HG03095 (cell line): ENCODE data around the gene ZNF500.

Experiments
- ATAC-seq: cut with Tn5 transposase; IDR thresholded peaks from one replicate; pipeline ENCODE4 v1.9.1; 2021; ENCODE audit warnings: moderate library complexity; ENCODE audit not compliant: unreplicated experiment

ZNF500 gene

DNA sequence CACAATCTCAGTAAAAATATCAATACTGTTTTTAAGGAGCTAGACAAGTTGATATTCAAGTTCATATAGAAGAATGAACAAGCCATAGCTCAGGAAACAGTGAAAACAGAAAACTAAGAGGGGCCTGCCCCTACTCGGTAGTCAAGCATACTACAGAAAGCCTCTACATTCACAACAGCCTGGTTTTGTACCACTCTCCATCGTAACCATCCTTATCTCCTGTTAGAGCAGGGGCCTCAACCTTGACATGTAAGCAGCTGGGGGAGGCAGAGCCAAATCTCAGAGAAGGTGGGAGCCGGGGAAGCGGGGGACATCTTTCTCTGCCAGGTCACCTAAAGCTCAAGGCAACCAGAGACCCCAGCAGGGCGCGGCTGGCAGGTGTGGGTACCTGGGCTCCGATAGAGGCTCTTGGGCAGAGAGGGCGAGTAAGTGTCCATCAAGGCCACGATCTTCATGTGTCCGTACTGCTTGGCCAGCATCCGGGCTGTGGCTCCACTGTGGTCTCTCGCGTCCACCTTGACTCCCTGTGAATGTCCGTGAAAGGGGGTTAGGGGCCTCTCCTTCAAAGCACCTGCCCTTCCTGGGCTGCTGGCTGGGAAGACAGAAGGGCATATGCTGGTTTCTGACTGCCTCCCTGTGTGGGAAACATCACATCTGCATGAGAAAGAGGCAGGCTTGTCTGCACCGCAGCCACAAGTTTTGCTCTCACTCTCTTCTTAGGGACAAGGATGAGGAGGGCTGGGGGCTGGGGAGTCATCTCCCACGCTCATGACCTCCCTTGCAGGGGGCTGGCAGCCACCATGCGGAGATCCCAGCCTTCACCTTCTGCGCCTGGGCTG is 53.1 kb downstream of the ZNF500 start:
- no peak for ATAC-seq

GRCh38 chr16:4709481-4709880 is 57.5 kb downstream of the ZNF500 start:
- ATAC-seq, result no peak

GRCh38 chr16:4706871-4707270 is 60.1 kb downstream of the ZNF500 start:
- ATAC-seq, result no peak

DNA sequence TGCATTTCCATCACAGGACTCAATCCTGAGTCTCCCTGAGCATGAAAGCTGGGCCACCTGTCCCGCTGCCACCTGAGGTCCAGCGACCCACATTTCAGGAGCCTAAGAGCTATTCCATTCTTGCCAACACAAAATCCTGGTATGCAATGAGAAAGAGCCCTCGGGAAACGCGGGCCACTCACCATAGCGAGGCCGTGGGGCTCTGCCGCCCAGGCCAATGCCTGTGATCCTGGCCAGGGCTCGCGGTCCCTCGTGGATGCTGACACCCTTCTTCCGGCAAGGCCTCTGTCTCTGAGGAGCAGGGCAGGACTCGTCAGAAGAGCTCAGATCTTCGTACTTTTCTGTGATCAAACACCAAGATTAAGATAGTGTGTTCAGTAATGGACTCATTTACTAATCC is 62.0 kb downstream of the ZNF500 start:
- no peak for ATAC-seq

DNA sequence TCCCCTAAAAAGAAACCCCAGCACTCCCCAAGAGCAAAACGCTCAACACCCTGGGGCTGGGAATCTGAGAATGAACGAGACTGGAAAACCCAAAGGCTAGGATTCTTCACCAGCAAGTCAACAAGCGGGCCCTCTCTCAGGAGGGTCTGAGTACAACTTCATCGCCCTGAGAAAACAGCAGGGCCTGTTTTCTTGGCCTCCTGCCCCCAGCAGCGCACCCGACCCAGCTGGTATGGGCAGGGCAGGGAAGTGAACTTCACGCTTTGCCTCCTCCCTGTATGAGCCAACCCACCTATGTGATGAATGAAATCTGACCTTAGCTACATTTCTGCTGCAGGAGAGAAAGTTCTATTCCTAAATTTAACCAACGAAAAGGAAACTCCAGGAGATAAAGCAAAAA is 62.5 kb downstream of the ZNF500 start:
- no peak for ATAC-seq

GRCh38 chr16:4703906-4704305 is 63.1 kb downstream of the ZNF500 start:
- ATAC-seq, result no peak

GRCh38 chr16:4702466-4702808 is 64.5 kb downstream of the ZNF500 start:
- ATAC-seq, result no peak

DNA sequence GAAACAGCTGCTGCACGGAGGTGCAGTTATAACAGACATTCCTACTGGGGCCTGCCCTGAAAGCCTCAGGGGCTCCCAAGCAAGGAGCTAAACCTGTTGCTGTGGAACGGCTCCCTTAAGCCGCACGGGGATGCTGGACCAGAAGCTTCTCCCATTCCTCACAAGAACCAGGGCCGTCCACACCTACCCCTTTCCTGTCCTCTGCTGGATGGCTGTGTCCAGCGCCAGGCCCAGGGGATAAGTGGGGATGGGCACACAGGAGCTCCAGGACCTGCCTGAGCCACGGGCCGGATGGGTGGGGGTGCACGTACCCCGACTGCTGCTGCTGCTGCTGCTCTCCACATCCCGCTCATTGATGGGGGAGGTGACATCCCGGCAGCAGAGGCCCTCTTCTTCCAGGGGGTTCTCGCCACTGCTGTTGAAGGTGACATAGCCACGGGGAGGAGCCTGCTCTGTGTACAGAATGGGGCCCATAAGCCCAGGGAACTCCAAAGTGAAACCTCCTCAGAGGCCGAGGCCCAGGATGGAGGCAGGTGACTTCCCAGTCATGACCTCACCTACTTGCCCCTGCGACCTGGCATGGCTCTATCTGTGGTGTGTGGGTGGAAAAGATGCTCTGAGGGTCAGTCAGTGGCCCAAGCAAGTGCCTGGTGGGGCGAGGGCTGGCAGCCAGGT is 65.0 kb downstream of the ZNF500 start:
- ATAC-seq, result no peak

DNA sequence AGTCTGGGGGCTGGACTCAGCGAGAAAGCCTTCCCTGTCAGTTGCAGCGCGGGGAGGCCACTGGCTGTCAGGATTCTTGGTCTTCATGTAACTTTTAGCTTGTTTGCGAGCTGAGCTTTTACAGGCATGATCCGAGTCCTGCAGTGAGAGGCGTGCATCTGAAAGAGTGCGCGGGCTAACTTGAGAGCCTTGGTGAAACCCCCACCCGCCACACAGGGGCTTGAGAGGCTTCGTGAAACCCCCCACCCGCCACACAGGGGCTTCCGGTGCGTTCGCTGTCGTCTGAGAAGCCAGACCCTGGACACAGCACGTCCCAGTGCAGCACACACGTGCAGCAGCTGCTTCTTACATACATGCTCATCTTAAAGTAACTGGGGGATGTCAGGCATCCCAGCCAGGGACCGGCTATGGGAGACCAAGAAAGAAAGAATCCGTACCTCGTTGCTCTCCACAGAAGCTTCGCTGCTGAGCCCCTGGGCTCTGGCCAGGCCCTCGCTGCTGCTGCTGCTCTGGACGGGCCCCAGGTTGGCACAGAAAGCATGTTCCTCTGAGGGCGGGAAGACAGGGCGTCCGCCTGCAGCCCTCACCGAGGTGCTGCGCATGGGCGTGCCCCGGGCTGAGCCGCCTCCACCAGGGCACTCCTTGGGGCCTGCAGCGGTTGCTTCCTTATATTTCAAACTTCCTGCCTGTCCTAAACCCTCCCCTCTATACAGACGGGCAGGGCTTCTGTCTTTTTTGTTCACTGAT is 65.8 kb downstream of the ZNF500 start:
- ATAC-seq, result no peak

- ATAC-seq, result no peak
Measured at GRCh38 chr16:4700380-4700996, 66.5 kb downstream of the ZNF500 start.

DNA sequence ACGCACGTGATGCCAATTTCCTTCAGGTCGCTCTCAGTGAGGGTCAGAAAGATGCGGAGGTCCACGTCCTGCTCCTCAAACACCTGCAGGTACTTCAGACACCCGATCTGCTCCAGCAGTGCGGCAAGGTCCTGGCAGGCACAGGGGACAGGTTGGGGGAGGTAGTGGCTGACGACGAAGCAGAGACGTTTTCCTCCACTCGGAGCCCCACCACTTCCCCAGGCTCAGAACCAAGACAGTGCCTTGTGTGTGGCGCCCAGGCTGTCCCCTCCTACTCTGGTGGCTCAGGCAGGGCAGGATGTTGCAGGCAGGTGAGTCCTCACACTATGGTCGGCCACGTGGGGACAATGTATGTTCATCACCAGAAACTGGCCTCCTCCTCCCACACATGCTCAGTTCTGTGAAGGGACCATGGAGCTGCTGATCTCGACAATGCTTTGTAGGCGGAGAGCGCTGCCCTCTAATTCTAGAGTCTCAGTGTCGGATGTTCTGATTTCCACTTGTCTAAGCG is 67.9 kb downstream of the ZNF500 start:
- no peak for ATAC-seq

- no peak for ATAC-seq
Measured at GRCh38 chr16:4698321-4699045, 68.5 kb downstream of the ZNF500 start.
